GM21825 (cell line): ENCODE measurements around the gene DLX1.

Source experiments
- ATAC-seq: cut with Tn5 transposase; IDR thresholded peaks from one replicate; pipeline ENCODE4 v1.9.1; 2021; ENCODE audit warnings: mild to moderate bottlenecking, moderate library complexity; ENCODE audit not compliant: unreplicated experiment

The DLX1 gene

GRCh38 chr2:172096626-172097547, 11.6 kb downstream of the DLX1 start:
- ATAC-seq: no peak

GRCh38 chr2:172097557-172098131, 12.3 kb downstream of the DLX1 start:
- no peak for ATAC-seq

- ATAC-seq: no peak
Observed at GRCh38 chr2:172098287-172098649, 13.0 kb downstream of the DLX1 start.

GRCh38 chr2:172098650-172099471, 13.6 kb downstream of the DLX1 start:
- ATAC-seq: no peak

GRCh38 chr2:172099472-172100079, 14.3 kb downstream of the DLX1 start:
- ATAC-seq: no peak

- no peak for ATAC-seq
Observed at GRCh38 chr2:172100080-172100934, 15.0 kb downstream of the DLX1 start.

GRCh38 chr2:172100935-172101820, 15.9 kb downstream of the DLX1 start:
- no peak for ATAC-seq

GRCh38 chr2:172101821-172102390, 16.6 kb downstream of the DLX1 start:
- peak; percentile 2 for ATAC-seq

GRCh38 chr2:172102391-172103359, 17.4 kb downstream of the DLX1 start, which contains the start of gene DLX2:
Gene DLX2 (minus strand): TSS chr2:172102900. CDS start chr2:172102538, 362 bp downstream.
- ATAC-seq: peak; percentile 59

- no peak for ATAC-seq
Observed at GRCh38 chr2:172103471-172104272, 18.4 kb downstream of the DLX1 start.

GRCh38 chr2:172105471-172106107, 20.3 kb downstream of the DLX1 start:
- ATAC-seq: no peak

GRCh38 chr2:172106108-172106961, 21.0 kb downstream of the DLX1 start:
- no peak for ATAC-seq

GRCh38 chr2:172107690-172108586, 22.6 kb downstream of the DLX1 start:
- no peak for ATAC-seq

GRCh38 chr2:172108587-172108930, 23.3 kb downstream of the DLX1 start:
- no peak for ATAC-seq
